ENCODE results near the gene ZNF276.
"Not testable (repeated sequence)": the region's sequence is repeated elsewhere in the genome, so short reads cannot be mapped to it uniquely, and the experiment has no call there.

ZNF276 gene

DNA sequence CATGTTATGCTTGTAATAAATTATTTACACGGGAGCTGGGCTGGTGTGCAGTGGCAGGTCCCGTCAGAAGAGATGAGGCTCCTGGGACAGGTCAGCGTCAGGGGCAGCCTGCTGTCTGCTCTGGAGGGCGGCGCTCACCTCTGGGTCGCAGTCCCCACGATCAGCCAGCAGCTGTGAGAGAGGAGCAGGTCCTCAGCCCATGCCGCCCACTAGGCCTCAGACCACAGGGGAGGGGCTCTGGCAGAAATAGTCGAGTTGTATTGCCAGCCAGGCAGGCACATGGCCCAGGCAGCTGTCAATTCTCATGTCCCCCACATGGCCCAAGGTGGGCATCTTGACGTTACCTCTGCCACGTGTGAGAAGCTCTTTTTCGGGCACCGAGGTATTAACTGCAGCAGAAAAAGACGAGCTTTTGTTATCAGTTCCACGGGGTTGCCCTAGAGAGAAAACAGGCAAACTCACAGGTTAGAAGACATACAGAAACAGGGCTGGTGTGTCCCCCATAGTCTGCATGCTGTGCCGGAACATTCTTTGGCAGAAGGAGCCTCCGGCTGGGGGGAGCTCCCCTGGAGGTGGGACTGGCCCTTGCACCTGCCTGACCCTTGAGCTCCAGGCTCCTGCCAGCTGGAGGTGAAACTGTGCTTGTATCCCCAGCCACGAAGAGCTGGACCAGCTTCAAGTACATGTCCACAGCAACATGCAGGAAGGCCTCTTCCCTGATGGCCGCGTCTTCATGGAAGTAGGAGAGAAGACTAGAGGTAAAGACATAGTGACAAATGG, 17.4 kb downstream of the ZNF276 start:
- DNase-seq, result no peak

DNA sequence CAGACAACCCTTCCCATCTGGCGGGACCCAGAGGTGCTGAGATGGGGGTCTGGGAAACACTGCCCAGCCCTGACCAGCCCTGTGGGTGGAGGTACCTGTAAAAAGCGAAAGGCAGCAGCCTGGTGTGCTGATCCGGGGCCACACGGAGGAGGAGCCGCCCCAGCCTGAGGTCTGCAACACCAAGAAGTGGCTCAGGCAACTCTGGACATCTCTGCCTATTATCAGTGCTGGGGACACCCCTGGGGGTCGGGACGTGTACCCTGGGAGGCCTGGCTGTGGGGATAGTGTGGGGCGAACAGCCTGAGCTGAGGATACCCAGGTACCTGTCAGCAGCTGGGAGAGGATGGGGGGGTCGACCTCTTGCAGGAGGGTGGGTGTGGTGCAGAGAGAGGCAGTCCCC, 18.0 kb downstream of the ZNF276 start:
- no peak for DNase-seq

DNA sequence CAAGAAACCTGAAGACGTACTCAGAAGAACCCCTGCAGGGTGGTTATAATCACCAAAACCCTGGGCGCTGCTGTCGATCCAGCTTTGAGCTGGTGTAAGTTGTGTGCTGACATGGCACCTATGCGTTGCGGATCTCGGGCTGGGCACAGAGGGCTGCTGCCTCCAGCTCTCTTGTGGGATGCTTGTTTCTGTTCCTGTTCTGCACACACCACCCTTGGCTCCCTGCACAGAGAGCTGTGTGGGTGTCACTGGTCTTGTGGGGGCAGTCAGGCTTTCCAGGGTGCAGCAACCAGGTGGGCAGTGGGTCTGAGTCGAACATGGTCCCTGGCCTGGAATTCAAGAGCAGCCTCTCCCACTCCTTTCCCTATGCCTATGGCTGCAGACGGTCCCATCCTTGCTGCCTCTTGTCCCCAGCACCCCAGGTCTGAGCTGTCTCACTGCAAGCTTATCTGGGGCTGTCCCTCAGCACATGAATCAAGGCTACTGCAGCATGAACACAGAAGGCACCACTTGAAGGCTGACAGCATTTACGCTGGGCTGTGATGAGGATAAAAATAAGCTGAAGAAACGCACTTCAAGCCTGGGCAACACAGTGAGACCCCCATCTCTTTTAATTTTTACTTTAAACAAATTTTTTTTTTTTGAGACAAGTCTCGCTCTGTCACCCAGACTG, 20.1 kb downstream of the ZNF276 start:
- no peak for DNase-seq

DNA sequence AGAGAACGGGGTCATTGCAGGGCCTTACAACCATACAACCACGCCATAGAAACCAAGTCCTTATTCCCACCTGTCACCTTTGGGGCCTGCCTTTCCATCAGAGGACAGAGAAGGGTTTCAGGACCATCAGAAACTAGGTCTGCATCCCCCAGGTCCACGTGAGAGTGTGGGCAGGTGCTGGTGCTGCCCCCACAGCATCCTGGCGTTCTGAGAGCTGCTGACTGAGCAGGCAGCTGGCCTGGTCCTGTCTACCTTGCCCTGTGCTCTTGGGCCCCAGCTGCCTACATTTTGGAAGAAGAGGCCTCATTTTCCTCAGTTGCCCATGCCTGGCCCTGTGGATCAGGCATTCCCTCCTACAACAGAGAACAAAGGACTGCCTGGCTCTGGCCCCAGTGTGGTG, 21.6 kb downstream of the ZNF276 start:
- no peak for DNase-seq

- no peak for DNase-seq
Measured at GRCh38 chr16:89744813-89745212, 23.5 kb downstream of the ZNF276 start.

DNA sequence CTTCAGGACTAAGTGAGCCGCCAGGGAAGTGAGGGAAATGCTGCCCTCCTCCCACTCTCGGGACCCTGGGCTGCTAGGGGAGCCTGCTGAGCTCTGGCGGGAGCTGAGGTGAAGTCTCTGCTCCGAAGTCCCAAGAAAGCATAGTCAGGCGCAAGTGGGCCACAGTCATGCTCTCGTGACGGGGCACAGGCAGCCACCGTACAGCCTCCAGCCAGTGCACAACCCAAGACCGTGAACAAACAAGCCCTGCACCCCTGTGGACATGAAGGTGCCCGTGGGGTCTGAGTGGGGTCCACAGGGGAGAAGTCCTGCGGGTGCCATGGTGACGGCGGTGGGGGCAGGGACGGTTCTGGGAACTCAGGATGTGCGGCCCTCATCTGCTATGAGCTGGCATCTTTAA, 24.7 kb downstream of the ZNF276 start:
- DNase-seq, result no peak

- no peak for DNase-seq
Measured at GRCh38 chr16:89748076-89748475, 26.7 kb downstream of the ZNF276 start.

DNA sequence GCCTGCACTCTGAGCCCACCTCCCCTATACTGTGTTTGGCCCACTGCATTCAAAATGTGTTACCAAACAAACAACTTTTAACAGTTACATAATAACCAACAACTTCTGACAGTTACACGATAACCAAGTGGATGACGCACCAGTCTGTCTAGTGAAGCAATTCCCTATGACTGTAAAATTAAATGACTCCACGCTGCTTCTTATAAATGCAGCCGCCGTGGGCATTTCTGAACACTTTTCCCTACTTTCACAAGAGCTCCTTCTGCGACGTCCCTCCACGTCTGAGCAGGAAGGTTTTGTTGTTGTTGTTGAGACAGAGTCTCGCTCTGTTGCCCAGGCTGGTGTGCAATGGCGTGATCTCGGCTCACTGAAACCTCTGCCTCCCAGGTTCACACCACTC, 27.6 kb downstream of the ZNF276 start:
- no peak for DNase-seq

- DNase-seq, result no peak
Measured at GRCh38 chr16:89749637-89750036, 28.3 kb downstream of the ZNF276 start.

DNA sequence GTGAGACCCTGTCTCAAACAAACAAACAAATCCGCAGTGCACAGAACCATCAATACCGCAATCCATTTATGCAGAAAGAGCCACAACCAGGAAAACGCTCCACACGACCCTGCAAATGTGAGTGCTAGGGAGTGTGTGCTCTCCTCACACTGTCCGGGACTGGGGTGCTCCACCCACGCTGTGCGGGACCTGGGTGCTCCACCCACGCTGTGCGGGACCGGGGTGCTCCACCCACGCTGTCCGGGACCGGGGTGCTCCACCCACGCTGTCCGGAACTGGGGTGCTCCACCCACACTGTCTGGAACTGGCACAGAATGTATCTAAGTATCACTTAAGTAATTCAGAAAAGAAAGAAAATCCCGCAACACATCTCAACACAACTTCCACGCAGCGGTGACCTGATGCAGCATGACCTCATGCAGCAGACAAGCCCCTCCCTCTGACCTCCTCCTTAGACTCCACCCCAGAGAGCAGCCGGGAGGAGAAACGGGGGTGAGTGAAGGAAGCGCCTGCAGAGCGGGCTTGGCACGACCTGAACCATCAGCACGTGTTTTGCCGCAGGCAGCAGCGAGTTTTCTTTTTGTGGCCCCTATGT, 38.5 kb downstream of the ZNF276 start:
- DNase-seq, result no peak

GRCh38 chr16:89761304-89761922, 40.1 kb downstream of the ZNF276 start:
- no peak for DNase-seq

GRCh38 chr16:89764711-89765201, 43.4 kb downstream of the ZNF276 start:
- DNase-seq, result no peak

DNA sequence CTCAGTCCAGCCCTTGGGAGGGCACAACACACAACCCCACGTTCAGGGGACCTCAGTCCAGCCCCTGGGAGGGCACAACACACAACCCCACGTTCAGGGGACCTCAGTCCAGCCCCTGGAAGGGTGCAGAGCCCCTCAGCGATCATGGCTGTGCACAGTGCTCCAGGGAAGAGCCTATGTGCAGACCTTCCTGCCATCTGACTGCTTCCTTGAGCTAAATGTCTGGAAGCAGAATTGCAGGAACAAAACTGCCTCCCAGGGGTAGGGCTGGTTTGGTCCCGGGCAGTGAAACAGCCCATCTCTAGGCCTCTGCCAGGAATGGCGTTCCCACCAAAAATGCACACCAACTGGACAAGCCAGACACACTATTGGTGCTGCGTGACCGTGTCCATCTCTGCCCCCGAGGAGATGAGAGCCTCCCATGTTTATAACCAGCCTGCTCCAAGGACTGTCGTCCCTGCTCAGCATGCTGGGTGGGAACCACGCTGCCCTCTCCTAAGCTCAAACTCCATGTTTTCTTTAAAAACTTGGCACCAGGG, 44.0 kb downstream of the ZNF276 start:
- DNase-seq, result no peak

DNA sequence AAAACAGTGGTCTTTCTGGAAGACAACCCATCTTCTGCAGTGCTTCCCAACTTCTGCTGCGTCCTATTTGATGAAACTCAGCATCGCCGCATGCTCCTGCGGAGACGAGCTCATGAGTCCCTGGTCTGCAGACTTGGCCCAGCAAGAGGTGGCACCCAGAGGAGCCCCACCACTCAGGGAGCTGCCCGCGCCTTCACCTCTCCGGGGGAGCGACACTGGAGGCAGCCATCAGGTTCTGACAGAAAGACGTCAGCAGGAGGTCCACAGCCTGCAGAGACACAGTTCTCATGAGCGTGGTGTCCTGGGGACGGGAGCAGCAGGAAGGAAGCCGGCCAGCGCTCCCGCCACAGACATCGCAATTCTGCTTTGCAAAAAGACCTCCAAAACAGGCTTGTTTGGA, 49.0 kb downstream of the ZNF276 start:
- no peak for DNase-seq

DNA sequence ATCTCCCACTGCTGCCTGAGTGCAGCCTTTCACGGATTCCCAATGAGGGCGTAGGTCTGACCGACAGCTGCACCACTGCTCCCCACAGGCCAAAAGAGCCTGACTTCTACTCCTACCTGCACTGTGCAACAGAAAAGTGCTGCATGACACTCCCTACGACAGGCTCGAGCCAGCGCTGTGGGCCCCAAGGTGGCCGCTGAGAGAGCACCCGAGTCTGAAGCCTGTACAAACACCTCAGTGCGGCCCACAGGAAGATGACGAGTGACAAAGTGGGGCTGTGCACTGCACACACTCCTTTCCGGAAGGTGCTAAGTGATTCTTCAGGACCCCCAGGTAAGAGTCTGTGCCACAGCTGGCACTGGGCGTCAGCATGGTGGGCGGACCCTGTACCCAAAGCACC, 53.9 kb downstream of the ZNF276 start:
- no peak for DNase-seq

- DNase-seq, result not testable (repeated sequence)
Measured at GRCh38 chr16:89778211-89778610, 56.9 kb downstream of the ZNF276 start.

GRCh38 chr16:89779231-89779908, 58.0 kb downstream of the ZNF276 start:
- DNase-seq, result no peak

- no peak for DNase-seq
Measured at GRCh38 chr16:89779909-89780305, 58.6 kb downstream of the ZNF276 start.

GRCh38 chr16:89782489-89782888, 61.2 kb downstream of the ZNF276 start:
- DNase-seq, result no peak

- DNase-seq, result not testable (repeated sequence)
Measured at GRCh38 chr16:89783952-89784351, 62.6 kb downstream of the ZNF276 start.

GRCh38 chr16:89784406-89784805, 63.1 kb downstream of the ZNF276 start:
- DNase-seq, result no peak

- no peak for DNase-seq
Measured at GRCh38 chr16:89785523-89786155, 64.3 kb downstream of the ZNF276 start.
